ENCODE measurements around the gene USP3.

USP3 gene

GRCh38 chr15:63512148-63512547 is 7.8 kb downstream of the USP3 start:
- TF ChIP-seq EZH2phosphoT487 (IDR thresholded peaks at IDR 0.05; ENCODE audit: borderline replicate concordance, low read length) (no peak), CTCF (IDR thresholded peaks at IDR 0.05; ENCODE audit: low read depth, low read length, poor library complexity, severe bottlenecking) (no peak)
- Histone ChIP-seq H4K20me1 (ENCODE audit: control insufficient read depth, insufficient read depth, low read depth, low read length) (peaks cover 35% of the 10 kb centered on the region), H3K27ac (ENCODE audit: low read depth, low read length) (no peak overlapping the region), H3F3A (ENCODE audit: control insufficient read depth, insufficient read depth) (peaks cover 14% of the 10 kb centered on the region; the same call in 1 of the 2 replicates), H3K79me2 (ENCODE audit: control insufficient read depth, low read length) (peaks cover 100% of the 10 kb centered on the region), H3K36me3 (ENCODE audit: control insufficient read depth, low read length) (0 out of 2 replicates have a peak, but pooled peaks cover 2% of the 10 kb centered on the region), H3K4me1 (ENCODE audit: control insufficient read depth, low read length) (peaks cover 81% of the 10 kb centered on the region), H3K4me2 (ENCODE audit: low read length) (peak overlapping the region; percentile 20; the same call in 1 of the 2 replicates), H3K27me3 (ENCODE audit: control insufficient read depth, low read length) (no peaks in the 10 kb centered on the region), H3K4me3 (ENCODE audit: low read length) (no peak overlapping the region), H3K9me2 (replicated peaks; ENCODE audit: control insufficient read depth, low read length) (no peaks in the 10 kb centered on the region), H3K9me3 (ENCODE audit: control insufficient read depth, insufficient read depth, low read length) (no peaks in the 10 kb centered on the region)

- Histone ChIP-seq H3K79me2 (ENCODE audit: control insufficient read depth, low read length) (peaks cover 100% of the 10 kb centered on the region), H3K36me3 (ENCODE audit: control insufficient read depth, low read length) (no peaks in the 10 kb centered on the region), H3K4me3 (ENCODE audit: low read length) (no peak overlapping the region), H3K4me1 (ENCODE audit: control insufficient read depth, low read length) (peaks cover 78% of the 10 kb centered on the region), H4K20me1 (ENCODE audit: control insufficient read depth, insufficient read depth, low read depth, low read length) (peaks cover 42% of the 10 kb centered on the region), H3F3A (ENCODE audit: control insufficient read depth, insufficient read depth) (peaks cover 15% of the 10 kb centered on the region; the same call in 1 of the 2 replicates), H3K4me2 (ENCODE audit: low read length) (no peak overlapping the region), H3K27me3 (ENCODE audit: control insufficient read depth, low read length) (no peaks in the 10 kb centered on the region), H3K9me2 (replicated peaks; ENCODE audit: control insufficient read depth, low read length) (no peaks in the 10 kb centered on the region), H3K9me3 (ENCODE audit: control insufficient read depth, insufficient read depth, low read length) (no peaks in the 10 kb centered on the region), H3K27ac (ENCODE audit: low read depth, low read length) (no peak overlapping the region)
- TF ChIP-seq EZH2phosphoT487 (IDR thresholded peaks at IDR 0.05; ENCODE audit: borderline replicate concordance, low read length) (no peak), CTCF (IDR thresholded peaks at IDR 0.05; ENCODE audit: low read depth, low read length, poor library complexity, severe bottlenecking) (no peak)
Observed at GRCh38 chr15:63513271-63513670, 8.9 kb downstream of the USP3 start.

- Histone ChIP-seq H3K4me2 (ENCODE audit: low read length) (no peak overlapping the region), H3K27me3 (ENCODE audit: control insufficient read depth, low read length) (no peaks in the 10 kb centered on the region), H3K4me3 (ENCODE audit: low read length) (no peak overlapping the region), H3K27ac (ENCODE audit: low read depth, low read length) (no peak overlapping the region), H3K4me1 (ENCODE audit: control insufficient read depth, low read length) (peaks cover 73% of the 10 kb centered on the region), H3K9me2 (replicated peaks; ENCODE audit: control insufficient read depth, low read length) (no peaks in the 10 kb centered on the region), H3K79me2 (ENCODE audit: control insufficient read depth, low read length) (peaks cover 100% of the 10 kb centered on the region), H3K36me3 (ENCODE audit: control insufficient read depth, low read length) (no peaks in the 10 kb centered on the region), H4K20me1 (ENCODE audit: control insufficient read depth, insufficient read depth, low read depth, low read length) (peaks cover 42% of the 10 kb centered on the region), H3K9me3 (ENCODE audit: control insufficient read depth, insufficient read depth, low read length) (no peaks in the 10 kb centered on the region), H3F3A (ENCODE audit: control insufficient read depth, insufficient read depth) (peaks cover 15% of the 10 kb centered on the region; the same call in 1 of the 2 replicates)
- no peak for TF ChIP-seq CTCF (IDR thresholded peaks at IDR 0.05; ENCODE audit: low read depth, low read length, poor library complexity, severe bottlenecking)
Observed at GRCh38 chr15:63513728-63514127, 9.3 kb downstream of the USP3 start.

Measured in DOHH2 (cell line).